ENCODE results near the gene EBF3.

EBF3 gene

DNA sequence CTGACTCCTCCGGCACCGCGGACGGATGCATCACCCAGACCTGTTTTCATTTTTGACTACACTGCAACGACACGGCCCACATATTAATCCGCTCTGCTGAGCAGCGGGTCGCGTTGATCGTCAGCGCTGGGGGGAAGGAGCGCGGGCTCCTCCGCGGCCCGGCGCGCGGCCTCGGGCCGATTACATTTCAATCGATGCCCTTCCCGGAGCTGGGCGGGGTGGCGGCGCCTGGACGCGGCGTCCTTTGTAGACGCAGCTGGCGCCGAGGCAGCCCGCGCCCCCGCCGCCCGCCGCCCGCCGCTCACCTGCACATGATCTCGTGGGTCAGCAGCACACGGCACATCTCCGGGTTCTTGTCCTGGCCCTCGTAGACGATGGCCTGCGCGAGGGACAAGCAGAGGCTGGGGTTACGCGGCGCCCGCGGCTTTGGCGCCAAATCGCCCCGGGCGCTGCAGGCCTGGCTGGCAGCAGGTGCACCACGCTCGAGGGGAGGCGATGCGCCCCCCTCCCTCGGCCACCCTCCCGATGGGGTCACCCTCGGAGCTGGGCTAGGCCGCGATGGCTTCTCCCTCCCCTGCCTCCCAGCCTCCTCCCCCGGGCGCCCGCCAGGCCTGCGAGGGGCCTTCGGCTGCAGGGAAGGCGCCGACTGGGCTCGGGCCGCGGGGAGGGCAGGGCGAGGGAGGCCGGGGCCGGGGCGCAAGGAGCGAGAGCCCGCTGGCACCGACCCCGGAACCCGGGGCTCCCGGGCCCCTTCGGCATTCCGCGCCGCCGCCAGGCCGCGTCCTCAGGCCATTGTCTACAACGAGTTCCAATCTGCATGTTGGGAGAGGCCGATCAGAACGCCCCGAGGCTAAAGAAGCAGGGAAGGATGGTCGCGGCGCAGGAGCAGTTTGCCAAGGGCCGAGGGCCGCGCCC lies 5.2 kb downstream of the EBF3 start:
- peaks cover 12 to 76% (median 64%) of the 10 kb centered on the region in 3 experiments for H3K27me3 ChIP-seq (ENCODE audit: control insufficient read depth in 3 of 3, insufficient read depth in 3 of 3, low read depth in 1 of 3, low read length in 3 of 3)
- peak overlapping the region; percentile 86 for H3K18ac ChIP-seq (ENCODE audit: low read length)
- peak overlapping the region; percentile 29 to 73 for H3K4me3 ChIP-seq (ENCODE audit: low read length in 2 of 2)
- peak overlapping the region; percentile 56 for H3K9ac ChIP-seq (ENCODE audit: low read depth, low read length, poor library complexity)
- H2BK12ac ChIP-seq (ENCODE audit: low read length): no peak overlapping the region
- no peak overlapping the region for H3K4ac ChIP-seq (ENCODE audit: low read length)
- peak overlapping the region; percentile 66 for H3K4me2 ChIP-seq (ENCODE audit: insufficient read depth, low read length, poor library complexity, severe bottlenecking)
- no peak overlapping the region for H3K27ac ChIP-seq (replicated peaks; ENCODE audit: low read length)
- peak overlapping the region; percentile 84 for H3K14ac ChIP-seq (ENCODE audit: low read length)
- H4K8ac ChIP-seq (ENCODE audit: low read depth, low read length): no peak overlapping the region
- peak overlapping the region; percentile 6 for H2BK120ac ChIP-seq (ENCODE audit: low read depth, low read length)
- H3K9me3 ChIP-seq (replicated peaks in 1 of 2; ENCODE audit: control insufficient read depth in 2 of 2, insufficient read depth in 1 of 2, low read depth in 1 of 2, low read length in 2 of 2): no peaks in the 10 kb centered on the region
- peak overlapping the region; percentile 90 for H2AFZ ChIP-seq (ENCODE audit: low read length)
- no peak overlapping the region for H2BK5ac ChIP-seq (ENCODE audit: low read length)
- WGBS, 2 donors (ENCODE audit: extremely low coverage in 2 of 2, insufficient read length in 2 of 2, insufficient replicate concordance in 1 of 2): no CpG with 5 or more reads among the region's 103 CpGs
- no peak overlapping the region for H4K91ac ChIP-seq (ENCODE audit: low read depth, low read length, poor library complexity)
- H2AK5ac ChIP-seq (ENCODE audit: low read depth, low read length): no peak overlapping the region
- no peaks in the 10 kb centered on the region for H3K79me1 ChIP-seq (ENCODE audit: low read depth, low read length)
- no peaks in the 10 kb centered on the region for H3K36me3 ChIP-seq (replicated peaks in 1 of 2; ENCODE audit: control insufficient read depth in 2 of 2, insufficient read depth in 2 of 2, low read length in 2 of 2)
- DNase-seq (ENCODE audit: low spot score): peak; percentile 48
- peak overlapping the region; percentile 58 for H2BK15ac ChIP-seq (ENCODE audit: low read length)
- no peak overlapping the region for H3K23ac ChIP-seq (ENCODE audit: low read depth, low read length, poor library complexity)
- H3K4me1 ChIP-seq (ENCODE audit: control insufficient read depth in 2 of 2, insufficient read depth in 1 of 2, low read depth in 1 of 2, low read length in 2 of 2): peaks cover 6 to 14% of the 10 kb centered on the region in 2 donors

DNA sequence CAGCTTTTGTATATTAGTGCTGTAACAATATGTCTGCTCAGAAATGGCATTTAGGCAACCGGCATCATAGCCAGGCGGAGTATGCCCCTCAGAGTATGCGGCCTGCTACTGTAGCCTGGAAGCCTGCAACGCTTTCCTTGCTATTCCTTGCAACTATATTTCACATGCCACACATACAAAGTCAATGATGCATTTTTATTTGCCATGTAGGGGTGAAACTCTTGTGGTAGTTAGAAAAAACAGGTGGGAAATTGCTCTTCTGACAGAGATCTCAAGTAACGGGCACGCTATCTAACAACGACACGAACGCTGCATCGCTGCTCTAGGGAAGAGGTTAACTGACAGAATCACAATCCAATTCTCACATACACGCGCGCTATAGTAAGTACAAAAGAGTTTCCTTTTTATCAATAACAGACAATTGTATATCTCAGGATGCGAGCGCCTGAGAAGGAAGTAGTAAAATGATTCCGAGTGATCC lies 5.9 kb downstream of the EBF3 start:
- Histone ChIP-seq H3K4me3 (ENCODE audit: low read length in 2 of 2) (peak overlapping the region; percentile 29 to 31), H3K4me1 (ENCODE audit: control insufficient read depth in 2 of 2, insufficient read depth in 1 of 2, low read depth in 1 of 2, low read length in 2 of 2) (peaks cover 13 to 17% of the 10 kb centered on the region in 2 donors), H2BK15ac (ENCODE audit: low read length) (no peak overlapping the region), H4K91ac (ENCODE audit: low read depth, low read length, poor library complexity) (no peak overlapping the region), H2AFZ (ENCODE audit: low read length) (peak overlapping the region; percentile 90), H3K4me2 (ENCODE audit: insufficient read depth, low read length, poor library complexity, severe bottlenecking) (peak overlapping the region; percentile 66), H3K27ac (replicated peaks; ENCODE audit: low read length) (no peak overlapping the region), H3K27me3 (ENCODE audit: control insufficient read depth in 3 of 3, insufficient read depth in 3 of 3, low read depth in 1 of 3, low read length in 3 of 3) (peaks cover 12 to 71% (median 62%) of the 10 kb centered on the region in 3 experiments), H3K23ac (ENCODE audit: low read depth, low read length, poor library complexity) (no peak overlapping the region), H3K18ac (ENCODE audit: low read length) (no peak overlapping the region), H3K36me3 (replicated peaks in 1 of 2; ENCODE audit: control insufficient read depth in 2 of 2, insufficient read depth in 2 of 2, low read length in 2 of 2) (no peaks in the 10 kb centered on the region), H3K9me3 (replicated peaks in 1 of 2; ENCODE audit: control insufficient read depth in 2 of 2, insufficient read depth in 1 of 2, low read depth in 1 of 2, low read length in 2 of 2) (no peaks in the 10 kb centered on the region), H2BK12ac (ENCODE audit: low read length) (no peak overlapping the region), H3K79me1 (ENCODE audit: low read depth, low read length) (no peaks in the 10 kb centered on the region), H3K14ac (ENCODE audit: low read length) (no peak overlapping the region), H3K4ac (ENCODE audit: low read length) (no peak overlapping the region), H2AK5ac (ENCODE audit: low read depth, low read length) (no peak overlapping the region), H4K8ac (ENCODE audit: low read depth, low read length) (no peak overlapping the region), H2BK5ac (ENCODE audit: low read length) (no peak overlapping the region), H2BK120ac (ENCODE audit: low read depth, low read length) (no peak overlapping the region), H3K9ac (ENCODE audit: low read depth, low read length, poor library complexity) (no peak overlapping the region)
- WGBS, 2 donors (ENCODE audit: extremely low coverage in 2 of 2, insufficient read length in 2 of 2, insufficient replicate concordance in 1 of 2): no CpG with 5 or more reads among the region's 16 CpGs
- peak; percentile 49 for DNase-seq (ENCODE audit: low spot score)

DNA sequence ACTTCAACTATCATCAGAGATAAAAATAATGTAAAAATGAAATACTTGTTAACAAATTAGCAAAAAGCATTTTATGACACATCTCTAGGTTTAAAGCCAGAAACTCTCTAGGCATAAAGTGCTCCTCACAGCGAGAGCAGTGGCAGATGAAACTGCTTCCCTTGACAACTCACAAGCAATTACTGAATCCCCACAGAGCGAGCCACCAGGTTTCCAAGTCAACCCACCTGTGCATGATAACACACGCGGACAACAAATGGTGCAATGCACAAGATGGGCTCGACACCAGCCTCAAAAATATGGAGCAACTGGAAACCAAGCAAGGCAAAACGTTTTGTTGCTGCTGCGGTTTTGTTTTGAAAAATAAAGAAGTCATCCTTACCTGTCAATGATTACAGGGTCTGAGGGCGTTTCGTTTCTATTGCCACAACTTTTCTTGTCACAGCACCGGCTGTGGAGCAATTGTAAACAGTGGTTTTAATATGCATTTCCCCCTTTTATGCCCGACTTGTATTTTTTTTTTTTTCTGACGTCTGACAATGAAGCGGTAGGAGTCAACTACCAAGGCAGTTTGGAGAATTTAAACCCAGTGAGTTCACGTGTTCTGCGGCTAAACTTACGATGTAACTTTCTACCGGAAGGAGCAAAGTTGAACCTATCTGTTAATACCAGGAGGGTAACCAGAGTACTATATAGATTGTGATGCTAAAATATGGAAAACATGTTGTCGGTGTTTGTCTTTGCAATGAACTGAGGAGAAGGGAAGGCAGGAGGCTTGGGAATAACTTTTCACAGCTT lies 7.0 kb downstream of the EBF3 start:
- no peak overlapping the region for H2BK5ac ChIP-seq (ENCODE audit: low read length)
- no peak overlapping the region for H2BK12ac ChIP-seq (ENCODE audit: low read length)
- no peak overlapping the region for H3K4me3 ChIP-seq (ENCODE audit: low read length in 2 of 2)
- no peaks in the 10 kb centered on the region for H3K9me3 ChIP-seq (replicated peaks in 1 of 2; ENCODE audit: control insufficient read depth in 2 of 2, insufficient read depth in 1 of 2, low read depth in 1 of 2, low read length in 2 of 2)
- no peak overlapping the region for H2BK15ac ChIP-seq (ENCODE audit: low read length)
- H3K23ac ChIP-seq (ENCODE audit: low read depth, low read length, poor library complexity): no peak overlapping the region
- H4K91ac ChIP-seq (ENCODE audit: low read depth, low read length, poor library complexity): no peak overlapping the region
- H3K79me1 ChIP-seq (ENCODE audit: low read depth, low read length): no peaks in the 10 kb centered on the region
- DNase-seq (ENCODE audit: low spot score): peak; percentile 26
- H4K8ac ChIP-seq (ENCODE audit: low read depth, low read length): no peak overlapping the region
- H3K9ac ChIP-seq (ENCODE audit: low read depth, low read length, poor library complexity): no peak overlapping the region
- H3K18ac ChIP-seq (ENCODE audit: low read length): no peak overlapping the region
- H2AK5ac ChIP-seq (ENCODE audit: low read depth, low read length): no peak overlapping the region
- peaks cover 9 to 60% (median 51%) of the 10 kb centered on the region in 3 experiments for H3K27me3 ChIP-seq (ENCODE audit: control insufficient read depth in 3 of 3, insufficient read depth in 3 of 3, low read depth in 1 of 3, low read length in 3 of 3)
- H3K4me2 ChIP-seq (ENCODE audit: insufficient read depth, low read length, poor library complexity, severe bottlenecking): no peak overlapping the region
- H3K14ac ChIP-seq (ENCODE audit: low read length): no peak overlapping the region
- no peak overlapping the region for H2BK120ac ChIP-seq (ENCODE audit: low read depth, low read length)
- H2AFZ ChIP-seq (ENCODE audit: low read length): no peak overlapping the region
- H3K4me1 ChIP-seq (ENCODE audit: control insufficient read depth in 2 of 2, insufficient read depth in 1 of 2, low read depth in 1 of 2, low read length in 2 of 2): peaks cover 15 to 18% of the 10 kb centered on the region in 2 donors
- H3K27ac ChIP-seq (replicated peaks; ENCODE audit: low read length): no peak overlapping the region
- no peak overlapping the region for H3K4ac ChIP-seq (ENCODE audit: low read length)
- no peaks in the 10 kb centered on the region for H3K36me3 ChIP-seq (replicated peaks in 1 of 2; ENCODE audit: control insufficient read depth in 2 of 2, insufficient read depth in 2 of 2, low read length in 2 of 2)
- no CpG with 5 or more reads among the region's 18 CpGs for WGBS, 2 donors (ENCODE audit: extremely low coverage in 2 of 2, insufficient read length in 2 of 2, insufficient replicate concordance in 1 of 2)

DNA sequence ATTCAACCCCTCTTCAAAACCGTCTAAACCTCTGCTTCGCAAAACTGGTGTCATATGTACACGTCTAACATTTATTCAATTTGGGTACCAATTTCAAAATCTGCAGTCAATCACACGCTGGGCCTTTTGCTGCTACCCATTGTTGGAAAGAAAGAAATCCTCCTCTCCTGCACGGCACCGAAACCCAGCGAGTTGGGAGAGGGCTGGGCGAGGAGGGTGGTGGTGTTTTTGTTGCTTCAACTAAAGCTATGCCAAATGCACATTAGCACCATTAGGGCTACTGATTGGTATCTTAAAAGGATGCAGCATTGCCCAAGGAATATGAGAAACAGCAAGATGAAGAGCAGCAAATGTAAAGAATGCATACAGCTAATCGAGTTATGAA lies 7.8 kb downstream of the EBF3 start:
- no peak overlapping the region for H2BK120ac ChIP-seq (ENCODE audit: low read depth, low read length)
- H3K14ac ChIP-seq (ENCODE audit: low read length): no peak overlapping the region
- no peak overlapping the region for H2BK5ac ChIP-seq (ENCODE audit: low read length)
- H3K4me3 ChIP-seq (ENCODE audit: low read length in 2 of 2): no peak overlapping the region
- H3K9ac ChIP-seq (ENCODE audit: low read depth, low read length, poor library complexity): no peak overlapping the region
- H3K4me1 ChIP-seq (ENCODE audit: control insufficient read depth in 2 of 2, insufficient read depth in 1 of 2, low read depth in 1 of 2, low read length in 2 of 2): peaks cover 18 to 24% of the 10 kb centered on the region in 2 donors
- H3K9me3 ChIP-seq (replicated peaks in 1 of 2; ENCODE audit: control insufficient read depth in 2 of 2, insufficient read depth in 1 of 2, low read depth in 1 of 2, low read length in 2 of 2): no peaks in the 10 kb centered on the region
- H3K36me3 ChIP-seq (replicated peaks in 1 of 2; ENCODE audit: control insufficient read depth in 2 of 2, insufficient read depth in 2 of 2, low read length in 2 of 2): no peaks in the 10 kb centered on the region
- no peak overlapping the region for H3K18ac ChIP-seq (ENCODE audit: low read length)
- H3K4ac ChIP-seq (ENCODE audit: low read length): no peak overlapping the region
- H3K23ac ChIP-seq (ENCODE audit: low read depth, low read length, poor library complexity): no peak overlapping the region
- no peak for DNase-seq (ENCODE audit: low spot score)
- no peak overlapping the region for H4K8ac ChIP-seq (ENCODE audit: low read depth, low read length)
- H2BK12ac ChIP-seq (ENCODE audit: low read length): no peak overlapping the region
- no peak overlapping the region for H2AK5ac ChIP-seq (ENCODE audit: low read depth, low read length)
- no peak overlapping the region for H3K4me2 ChIP-seq (ENCODE audit: insufficient read depth, low read length, poor library complexity, severe bottlenecking)
- no peak overlapping the region for H2AFZ ChIP-seq (ENCODE audit: low read length)
- H4K91ac ChIP-seq (ENCODE audit: low read depth, low read length, poor library complexity): no peak overlapping the region
- H2BK15ac ChIP-seq (ENCODE audit: low read length): no peak overlapping the region
- no peaks in the 10 kb centered on the region for H3K79me1 ChIP-seq (ENCODE audit: low read depth, low read length)
- H3K27ac ChIP-seq (replicated peaks; ENCODE audit: low read length): no peak overlapping the region
- H3K27me3 ChIP-seq (ENCODE audit: control insufficient read depth in 3 of 3, insufficient read depth in 3 of 3, low read depth in 1 of 3, low read length in 3 of 3): peaks cover 7 to 52% (median 44%) of the 10 kb centered on the region in 3 experiments
- no CpG with 5 or more reads among the region's 9 CpGs for WGBS, 2 donors (ENCODE audit: extremely low coverage in 2 of 2, insufficient read length in 2 of 2, insufficient replicate concordance in 1 of 2)

Measured in neuronal stem cell (in vitro differentiated cells).